Panc1 (cell line): ENCODE data around the gene LRRFIP2.

Experiments used
- CTCF ChIP-seq: fragments of 450-650 bp; IDR thresholded peaks from 2 replicates; pipeline ENCODE4 v1.5.1; 2017; ENCODE audit warnings: mild to moderate bottlenecking
- POLR2AphosphoS5 ChIP-seq: IDR thresholded peaks from 2 replicates; pipeline ENCODE4 v1.6.1; 2012; ENCODE audit warnings: mild to moderate bottlenecking, low read depth, low read length, moderate library complexity
- SIN3A ChIP-seq: IDR thresholded peaks from 2 replicates; pipeline ENCODE4 v1.6.1; 2012; ENCODE audit warnings: low read depth, mild to moderate bottlenecking, low read length, moderate library complexity, borderline replicate concordance; ENCODE audit not compliant: insufficient read depth
- TF ChIP-seq, protein P1 (sequence below), 2 experiments: IDR thresholded peaks; 2 replicates each; pipeline ENCODE4 v1.6.1; 2011 to 2012; ENCODE audit warnings: low read depth in 2 of 2, control low read depth in 1 of 2, low read length in 1 of 2, mild to moderate bottlenecking in 1 of 2, moderate library complexity in 1 of 2; ENCODE audit not compliant: insufficient read depth in 1 of 2

DNA sequence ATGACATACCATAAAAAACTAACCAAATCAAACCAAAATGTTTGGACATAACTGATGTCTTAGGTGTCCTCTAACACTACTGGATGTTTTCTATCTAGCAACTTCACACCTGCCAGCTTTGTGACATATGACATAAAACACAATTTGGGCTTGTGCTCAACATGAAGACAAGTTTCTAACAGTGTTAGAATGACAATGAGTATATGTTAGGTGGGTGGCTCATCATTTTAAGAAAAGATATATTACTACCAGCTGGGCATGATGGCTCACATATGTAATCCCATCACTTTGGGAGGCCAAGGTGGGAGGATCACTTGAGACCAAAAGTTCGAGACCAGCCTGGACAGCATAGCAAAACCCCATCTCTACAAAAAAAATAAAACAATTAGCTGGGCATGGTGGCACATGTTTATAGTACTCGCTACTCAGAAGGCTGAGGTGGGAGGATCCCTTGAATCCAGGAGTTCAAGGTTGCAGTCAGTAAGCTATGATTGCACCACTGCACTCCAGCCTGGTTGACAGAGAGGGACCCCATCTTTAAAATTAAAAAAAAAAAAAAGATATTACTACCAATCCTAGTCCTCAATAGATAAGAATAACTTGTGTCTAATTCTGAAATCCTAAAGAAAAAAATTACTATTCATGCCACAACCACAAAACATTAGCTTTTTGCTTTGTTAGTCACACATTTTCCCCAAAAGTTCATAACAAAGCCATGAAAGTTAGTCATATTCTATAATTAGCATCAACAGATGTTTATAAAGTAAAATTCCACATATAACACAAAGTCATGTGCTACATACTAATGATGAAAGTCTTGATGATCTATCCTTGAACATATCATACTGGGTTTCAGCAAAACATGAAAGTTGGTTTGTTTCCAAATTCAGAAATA lies 59.9 kb downstream of the LRRFIP2 start:
- TF ChIP-seq CTCF (no peak), POLR2AphosphoS5 (no peak), SIN3A (no peak)
- TF ChIP-seq, protein P1, sequence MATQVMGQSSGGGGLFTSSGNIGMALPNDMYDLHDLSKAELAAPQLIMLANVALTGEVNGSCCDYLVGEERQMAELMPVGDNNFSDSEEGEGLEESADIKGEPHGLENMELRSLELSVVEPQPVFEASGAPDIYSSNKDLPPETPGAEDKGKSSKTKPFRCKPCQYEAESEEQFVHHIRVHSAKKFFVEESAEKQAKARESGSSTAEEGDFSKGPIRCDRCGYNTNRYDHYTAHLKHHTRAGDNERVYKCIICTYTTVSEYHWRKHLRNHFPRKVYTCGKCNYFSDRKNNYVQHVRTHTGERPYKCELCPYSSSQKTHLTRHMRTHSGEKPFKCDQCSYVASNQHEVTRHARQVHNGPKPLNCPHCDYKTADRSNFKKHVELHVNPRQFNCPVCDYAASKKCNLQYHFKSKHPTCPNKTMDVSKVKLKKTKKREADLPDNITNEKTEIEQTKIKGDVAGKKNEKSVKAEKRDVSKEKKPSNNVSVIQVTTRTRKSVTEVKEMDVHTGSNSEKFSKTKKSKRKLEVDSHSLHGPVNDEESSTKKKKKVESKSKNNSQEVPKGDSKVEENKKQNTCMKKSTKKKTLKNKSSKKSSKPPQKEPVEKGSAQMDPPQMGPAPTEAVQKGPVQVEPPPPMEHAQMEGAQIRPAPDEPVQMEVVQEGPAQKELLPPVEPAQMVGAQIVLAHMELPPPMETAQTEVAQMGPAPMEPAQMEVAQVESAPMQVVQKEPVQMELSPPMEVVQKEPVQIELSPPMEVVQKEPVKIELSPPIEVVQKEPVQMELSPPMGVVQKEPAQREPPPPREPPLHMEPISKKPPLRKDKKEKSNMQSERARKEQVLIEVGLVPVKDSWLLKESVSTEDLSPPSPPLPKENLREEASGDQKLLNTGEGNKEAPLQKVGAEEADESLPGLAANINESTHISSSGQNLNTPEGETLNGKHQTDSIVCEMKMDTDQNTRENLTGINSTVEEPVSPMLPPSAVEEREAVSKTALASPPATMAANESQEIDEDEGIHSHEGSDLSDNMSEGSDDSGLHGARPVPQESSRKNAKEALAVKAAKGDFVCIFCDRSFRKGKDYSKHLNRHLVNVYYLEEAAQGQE (IDR thresholded peaks at IDR 0.05; ENCODE audit: insufficient read depth in 1 of 2, low read depth in 2 of 2, low read length in 1 of 2): no peak
